Lower leg skin (tissue), 3 donors: ENCODE results near the gene TUBGCP6.

Source experiments
- CTCF ChIP-seq, 3 donors: fragments of 450-650 bp; IDR thresholded peaks; one replicate each; pipeline ENCODE4 v1.5.1; 2016; ENCODE audit warnings: antibody characterized with exemption in 3 of 3, mild to moderate bottlenecking in 3 of 3, moderate library complexity in 2 of 3
- POLR2A ChIP-seq, 2 donors: fragments of 450-650 bp; IDR thresholded peaks; one replicate each; pipeline ENCODE4 v1.6.1; 2016 to 2017; ENCODE audit warnings: antibody characterized with exemption in 2 of 2, mild to moderate bottlenecking in 1 of 2, moderate library complexity in 1 of 2

- TF ChIP-seq CTCF (IDR thresholded peaks at IDR 0.05) (no peak), POLR2A (IDR thresholded peaks at IDR 0.05) (no peak)
Measured at GRCh38 chr22:50258361-50259292, 13.8 kb upstream of the TUBGCP6 start.
